Measurements from ENCODE around the gene ALMS1.
A peak's percentile ranks its signal among the peaks of the same experiment; 100 is the strongest.
"Not testable (repeated sequence)": the region's sequence is repeated elsewhere in the genome, so short reads cannot be mapped to it uniquely, and the experiment has no call there.

The ALMS1 gene

DNA sequence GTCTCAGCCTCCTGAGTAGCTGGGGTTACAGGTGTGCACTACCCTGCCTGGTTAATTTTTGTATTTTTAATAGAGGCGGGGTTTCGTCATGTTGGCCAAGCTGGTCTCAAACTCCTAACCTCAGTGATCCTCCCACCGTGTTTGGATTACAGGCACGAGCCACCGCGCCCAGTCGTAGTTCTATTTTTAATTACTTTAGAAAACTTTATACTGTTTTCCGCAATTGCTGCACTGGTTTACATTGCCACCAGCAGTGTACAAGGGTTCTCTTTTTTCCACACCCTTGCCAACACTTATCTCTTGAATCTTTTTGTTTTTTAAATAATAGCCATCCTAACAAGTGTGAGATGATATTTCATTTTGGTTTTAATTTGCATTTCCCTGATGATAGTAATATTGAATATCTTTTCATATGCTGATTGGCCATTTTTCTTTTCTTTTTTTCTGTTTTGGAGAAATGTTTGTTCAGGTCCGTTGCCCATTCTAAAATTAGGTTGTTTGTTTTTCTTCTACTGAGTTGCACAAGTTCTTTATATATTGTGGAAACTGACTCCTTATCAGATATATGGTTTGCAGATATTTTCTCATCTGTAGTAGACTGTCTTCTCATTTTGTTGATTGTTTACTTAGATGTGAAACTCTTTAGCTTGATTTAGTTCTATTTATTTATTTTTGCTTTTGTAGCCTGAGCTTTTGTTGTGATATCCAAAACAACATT lies 16.9 kb downstream of the ALMS1 start:
- DNase-seq: no peak

DNA sequence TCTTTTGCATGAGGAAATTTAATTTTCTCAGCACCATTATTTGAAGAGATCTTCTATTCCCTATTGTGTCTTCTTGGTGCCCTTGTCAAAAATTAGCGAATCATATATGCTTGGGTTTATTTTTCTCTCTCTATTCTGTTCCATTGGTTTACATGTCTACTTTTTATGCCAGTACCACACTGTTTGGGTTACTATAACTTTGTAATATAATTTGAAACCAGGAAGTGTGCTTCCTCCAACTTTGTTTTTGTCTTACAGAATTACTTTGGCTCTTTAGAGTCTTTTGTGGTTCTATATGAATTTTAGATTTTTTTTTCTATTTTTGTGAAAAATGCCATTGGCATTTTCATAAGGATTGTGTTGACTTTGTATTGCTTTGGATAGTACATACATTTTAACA lies 17.6 kb downstream of the ALMS1 start:
- DNase-seq: no peak

DNA sequence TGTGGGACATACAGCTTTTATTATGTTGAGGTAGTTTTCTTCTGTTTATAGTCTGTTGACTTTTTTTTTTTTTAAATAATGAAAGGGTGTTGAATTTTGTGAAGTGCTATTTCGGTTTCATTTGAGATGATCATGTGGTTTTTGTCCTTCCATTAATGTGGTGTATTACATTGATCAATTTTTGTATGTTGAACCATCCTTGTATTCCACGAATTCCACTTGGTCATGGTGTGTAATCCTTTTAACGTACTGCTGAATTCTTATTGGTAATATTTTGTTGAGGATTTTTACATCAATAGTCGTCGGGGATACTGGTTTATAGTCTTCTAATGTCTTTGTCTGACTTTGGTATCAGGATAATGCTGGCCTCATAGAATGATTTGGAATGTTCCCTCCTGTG lies 18.8 kb downstream of the ALMS1 start:
- DNase-seq: no peak

DNA sequence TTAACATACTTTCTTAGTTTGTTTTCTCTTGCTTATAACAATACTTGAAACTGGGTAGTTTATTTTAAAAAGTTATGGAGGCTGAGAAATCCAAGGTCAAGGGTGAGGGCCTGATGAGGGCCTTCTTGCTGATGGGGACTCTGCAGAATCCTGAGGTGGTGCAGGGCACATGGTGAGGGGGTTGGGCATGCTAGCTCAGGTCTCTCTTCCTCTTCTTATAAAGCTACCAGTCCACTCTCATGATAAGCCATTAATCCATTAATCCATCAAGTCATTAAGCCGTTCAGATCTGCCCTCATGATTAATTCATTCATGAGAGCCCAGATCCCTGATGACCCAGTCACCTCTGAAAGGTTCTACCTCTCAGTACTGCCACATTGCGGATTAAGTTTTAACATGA lies 21.4 kb downstream of the ALMS1 start:
- no peak for DNase-seq

DNA sequence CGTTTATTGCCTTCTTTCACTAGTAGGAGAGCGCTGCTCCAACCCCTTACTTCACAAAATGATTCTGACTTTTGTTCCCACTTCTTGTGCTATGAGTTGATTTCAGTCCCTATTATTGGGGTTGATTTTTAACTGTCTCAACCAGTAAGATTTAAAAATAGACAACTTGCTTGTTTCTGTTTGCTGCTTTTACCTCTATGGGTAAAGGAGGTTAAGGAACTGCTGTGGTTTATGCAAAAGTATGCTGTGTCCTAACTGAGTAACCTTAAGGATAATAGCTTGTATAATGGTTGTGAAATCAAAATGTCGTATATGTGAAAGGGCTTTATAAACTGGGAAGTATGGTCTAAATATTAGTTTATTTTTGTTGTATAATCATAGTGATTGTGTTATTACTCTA lies 22.6 kb downstream of the ALMS1 start:
- no peak for DNase-seq

DNA sequence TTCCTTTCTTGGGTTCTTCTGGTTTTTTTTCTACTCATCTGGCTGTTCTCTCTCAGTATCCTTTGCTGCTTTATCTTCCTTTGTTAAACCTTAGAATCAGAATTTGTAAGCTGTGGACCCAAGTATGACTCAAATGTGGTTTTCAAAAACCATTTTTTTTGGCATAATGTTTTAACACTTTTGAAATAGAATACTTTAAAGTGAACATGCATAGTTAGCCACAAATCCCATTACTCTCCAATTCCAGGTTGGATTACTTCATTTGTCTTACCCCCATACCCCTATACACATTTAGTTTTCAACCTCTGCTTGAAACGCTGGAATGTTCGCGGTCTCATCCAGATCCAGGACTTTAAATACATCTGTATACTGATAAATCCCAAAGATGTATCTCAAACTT lies 29.1 kb downstream of the ALMS1 start:
- DNase-seq: no peak

DNA sequence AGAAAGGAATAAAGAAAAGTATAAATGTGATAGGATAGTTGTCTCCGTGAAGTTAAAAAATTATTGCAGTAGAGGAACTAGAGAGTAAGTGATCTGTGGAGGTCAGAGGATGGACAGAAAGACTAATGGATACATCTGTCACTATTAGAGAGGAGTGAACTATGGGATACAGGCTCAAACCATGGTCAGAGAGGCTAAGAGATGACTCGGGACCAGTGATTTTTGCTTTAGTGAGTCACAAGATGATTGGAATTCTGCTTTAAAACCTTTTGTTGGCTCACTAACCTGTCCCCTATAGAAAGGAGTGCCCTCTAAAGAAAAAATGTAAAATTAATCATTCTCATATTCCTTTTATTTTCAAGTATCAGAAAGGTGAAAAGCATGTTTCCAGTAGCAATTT lies 30.3 kb downstream of the ALMS1 start:
- DNase-seq: no peak

DNA sequence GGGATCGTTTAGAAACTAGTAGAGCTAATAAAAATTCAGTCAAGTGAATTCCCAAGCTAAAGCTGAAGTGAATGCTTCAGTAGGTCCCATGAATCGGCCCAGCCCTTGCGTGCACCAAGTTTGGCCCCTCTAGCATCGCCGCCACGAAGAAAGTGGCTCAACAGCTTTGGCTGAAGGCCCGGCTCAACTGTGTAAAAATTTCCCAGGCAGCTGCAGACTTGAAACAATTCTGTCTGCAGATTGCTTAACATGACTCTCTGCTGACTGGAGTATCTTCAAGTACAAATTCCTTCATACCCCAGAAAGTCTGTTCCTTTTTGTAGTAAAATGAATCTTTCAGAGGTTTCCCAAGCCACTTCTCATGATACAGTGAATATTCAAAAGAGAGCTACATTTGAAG lies 32.7 kb downstream of the ALMS1 start:
- no peak for DNase-seq

DNA sequence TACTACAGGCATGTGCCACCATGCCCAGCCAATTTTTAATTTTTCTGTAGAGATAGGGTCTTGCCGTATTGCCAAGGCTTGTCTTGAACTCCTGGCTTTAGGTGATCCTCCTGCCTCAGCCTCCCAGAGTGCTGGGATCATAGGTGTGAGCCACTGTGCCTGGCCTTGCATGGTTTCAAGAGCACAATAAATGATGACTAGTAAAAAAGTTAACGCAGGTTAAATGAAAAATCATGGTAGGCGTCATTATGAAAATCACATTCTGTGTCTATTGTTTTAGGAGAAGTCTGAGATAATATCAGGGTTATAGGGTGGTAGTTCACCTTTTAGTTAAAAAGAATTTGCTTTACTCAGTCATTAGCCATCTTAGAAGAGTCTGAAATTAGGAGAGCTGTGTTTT lies 38.3 kb downstream of the ALMS1 start:
- DNase-seq: no peak

DNA sequence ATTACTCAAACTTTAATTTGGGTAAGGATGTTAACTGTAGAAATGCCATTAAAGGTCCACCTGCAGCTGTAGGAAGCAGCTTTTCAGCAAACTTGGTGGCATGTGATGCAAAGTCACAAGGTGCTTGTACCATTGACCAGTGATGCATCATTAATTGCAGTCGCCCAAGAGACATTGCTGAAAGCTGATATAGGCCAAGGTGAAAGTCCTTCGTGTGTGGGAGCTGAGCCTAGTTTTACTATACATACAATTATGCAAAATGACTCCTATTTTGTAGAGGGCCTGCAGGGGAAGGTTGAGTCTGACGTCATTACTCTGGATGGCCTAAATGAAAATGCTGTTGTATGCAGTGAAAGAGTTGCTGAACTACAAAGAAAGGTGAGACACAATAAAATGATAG lies 40.5 kb downstream of the ALMS1 start:
- DNase-seq: no peak

DNA sequence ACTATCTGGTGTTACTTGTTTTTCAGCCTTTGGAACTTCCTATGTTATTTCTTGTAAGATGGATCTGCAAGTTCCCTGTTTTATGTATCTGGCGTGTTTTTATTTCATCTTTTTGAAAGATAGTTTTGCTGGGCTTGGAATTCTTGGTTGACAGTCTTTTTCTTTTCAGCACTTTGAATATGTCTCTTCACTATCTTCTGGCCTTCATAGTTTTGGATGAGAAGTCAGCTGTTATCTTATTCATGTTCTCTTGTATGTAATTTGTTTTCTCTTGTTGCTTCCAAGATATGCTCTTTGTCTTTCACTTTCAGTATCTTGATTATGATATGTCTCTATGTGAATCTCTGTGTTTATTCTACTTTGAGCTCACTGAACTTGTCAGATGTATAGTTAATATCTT lies 50.4 kb downstream of the ALMS1 start:
- no peak for DNase-seq

DNA sequence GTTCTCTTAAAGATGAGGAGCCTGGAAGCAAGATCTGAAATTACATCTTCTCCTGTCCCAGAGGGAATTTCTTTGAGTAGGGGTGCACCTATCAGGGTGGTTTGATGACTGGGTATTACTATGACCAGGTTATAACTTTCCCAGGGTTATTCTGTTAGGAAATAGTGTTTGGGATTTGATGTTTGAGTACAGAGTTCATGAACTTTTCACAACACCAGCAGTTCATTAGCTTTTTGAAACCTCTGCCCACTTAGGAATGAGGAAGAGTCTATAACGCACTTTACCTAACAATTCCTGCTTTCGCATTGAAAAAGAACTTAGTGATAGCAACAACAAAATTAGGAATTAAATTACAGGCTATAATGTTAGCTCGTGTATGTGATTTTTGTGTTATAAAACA lies 58.6 kb downstream of the ALMS1 start:
- no peak for DNase-seq

DNA sequence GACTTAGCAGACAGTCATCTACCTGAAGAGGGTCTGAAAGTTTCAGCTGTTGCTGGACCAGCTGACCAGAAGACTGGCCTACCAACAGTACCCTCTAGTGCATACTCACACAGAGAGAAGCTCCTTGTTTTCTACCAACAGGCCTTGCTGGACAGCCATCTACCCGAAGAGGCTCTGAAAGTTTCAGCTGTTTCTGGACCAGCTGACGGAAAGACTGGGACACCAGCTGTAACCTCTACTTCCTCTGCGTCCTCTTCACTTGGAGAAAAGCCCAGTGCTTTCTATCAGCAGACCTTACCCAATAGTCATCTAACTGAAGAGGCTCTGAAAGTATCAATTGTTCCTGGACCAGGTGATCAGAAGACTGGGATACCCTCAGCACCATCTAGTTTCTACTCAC lies 63.2 kb downstream of the ALMS1 start:
- DNase-seq: no peak

DNA sequence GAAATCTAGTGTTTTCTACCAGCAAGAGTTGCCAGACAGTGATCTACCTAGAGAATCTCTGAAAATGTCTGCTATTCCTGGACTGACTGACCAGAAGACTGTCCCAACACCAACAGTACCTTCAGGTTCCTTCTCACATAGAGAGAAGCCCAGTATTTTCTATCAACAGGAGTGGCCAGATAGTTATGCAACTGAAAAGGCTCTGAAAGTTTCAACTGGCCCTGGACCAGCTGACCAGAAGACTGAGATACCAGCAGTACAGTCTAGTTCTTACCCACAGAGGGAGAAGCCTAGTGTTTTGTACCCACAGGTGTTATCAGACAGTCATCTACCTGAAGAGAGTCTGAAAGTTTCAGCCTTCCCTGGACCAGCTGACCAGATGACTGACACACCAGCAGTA lies 63.8 kb downstream of the ALMS1 start:
- no peak for DNase-seq

DNA sequence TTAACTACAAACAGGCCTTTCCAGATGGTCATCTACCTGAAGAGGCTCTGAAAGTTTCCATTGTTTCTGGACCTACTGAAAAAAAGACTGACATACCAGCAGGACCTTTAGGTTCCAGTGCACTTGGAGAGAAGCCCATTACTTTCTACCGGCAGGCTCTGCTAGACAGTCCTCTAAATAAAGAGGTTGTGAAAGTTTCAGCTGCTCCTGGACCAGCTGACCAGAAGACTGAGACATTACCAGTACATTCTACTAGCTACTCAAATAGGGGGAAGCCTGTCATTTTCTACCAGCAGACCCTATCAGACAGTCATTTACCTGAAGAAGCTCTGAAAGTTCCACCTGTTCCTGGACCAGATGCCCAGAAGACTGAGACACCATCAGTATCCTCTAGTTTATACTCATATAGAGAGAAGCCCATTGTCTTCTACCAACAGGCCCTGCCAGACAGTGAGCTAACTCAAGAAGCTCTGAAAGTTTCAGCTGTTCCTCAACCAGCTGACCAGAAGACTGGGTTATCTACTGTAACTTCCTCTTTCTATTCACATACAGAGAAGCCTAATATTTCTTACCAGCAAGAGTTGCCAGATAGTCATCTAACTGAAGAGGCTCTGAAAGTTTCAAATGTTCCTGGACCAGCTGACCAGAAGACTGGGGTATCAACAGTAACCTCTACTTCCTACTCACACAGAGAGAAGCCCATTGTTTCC lies 65.8 kb downstream of the ALMS1 start:
- no peak for DNase-seq

DNA sequence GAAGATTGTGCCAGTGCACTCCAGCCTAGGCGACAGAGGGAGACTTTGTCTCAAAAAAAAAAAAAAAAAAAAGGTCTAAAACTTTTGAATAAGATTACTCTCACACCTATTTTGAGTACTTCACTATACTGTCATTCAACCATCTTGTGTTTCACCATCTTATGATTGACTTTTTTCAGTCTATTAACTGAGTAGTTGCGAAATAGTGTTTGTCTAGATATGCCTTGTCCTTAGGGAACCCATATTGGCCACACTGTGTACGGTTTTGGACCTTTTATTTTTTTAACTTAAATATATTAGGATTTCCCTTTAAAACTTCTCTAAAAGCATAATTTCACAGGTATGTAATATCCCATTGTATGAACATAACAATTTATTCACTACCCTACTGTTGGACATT lies 72.3 kb downstream of the ALMS1 start:
- DNase-seq: no peak

DNA sequence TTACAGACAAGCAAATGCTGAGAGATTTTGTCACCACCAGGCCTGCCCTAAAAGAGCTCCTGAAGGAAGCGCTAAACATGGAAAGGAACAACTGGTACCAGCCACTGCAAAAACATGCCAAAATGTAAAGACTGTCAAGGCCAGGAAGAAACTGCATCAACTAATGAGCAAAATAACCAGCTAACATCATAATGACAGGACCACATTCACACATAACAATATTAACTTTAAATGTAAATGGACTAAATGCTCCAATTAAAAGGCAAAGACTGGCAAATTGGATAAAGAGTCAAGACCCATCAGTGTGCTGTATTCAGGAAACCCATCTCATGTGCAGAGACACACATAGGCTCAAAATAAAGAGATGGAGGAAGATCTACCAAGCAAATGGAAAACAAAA lies 76.8 kb downstream of the ALMS1 start:
- not testable (repeated sequence) for DNase-seq

DNA sequence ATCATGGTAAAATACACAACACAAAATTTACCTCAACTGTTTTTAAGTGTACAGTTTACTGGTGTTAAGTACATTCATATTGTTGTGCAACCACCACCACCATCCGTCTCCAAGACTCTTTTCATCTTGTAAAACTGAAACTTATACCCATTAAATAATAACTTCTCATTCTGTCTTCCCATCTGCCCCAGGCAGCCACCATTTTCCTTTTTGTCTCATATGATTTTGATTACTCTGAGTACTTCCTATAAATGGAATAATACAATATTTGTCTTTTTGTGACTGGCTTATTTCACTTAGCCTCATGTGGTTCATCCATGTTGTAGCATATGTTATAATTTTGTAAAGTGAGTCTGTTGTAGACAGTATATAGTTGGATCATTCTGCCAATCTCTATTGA lies 82.7 kb downstream of the ALMS1 start:
- no peak for DNase-seq

DNA sequence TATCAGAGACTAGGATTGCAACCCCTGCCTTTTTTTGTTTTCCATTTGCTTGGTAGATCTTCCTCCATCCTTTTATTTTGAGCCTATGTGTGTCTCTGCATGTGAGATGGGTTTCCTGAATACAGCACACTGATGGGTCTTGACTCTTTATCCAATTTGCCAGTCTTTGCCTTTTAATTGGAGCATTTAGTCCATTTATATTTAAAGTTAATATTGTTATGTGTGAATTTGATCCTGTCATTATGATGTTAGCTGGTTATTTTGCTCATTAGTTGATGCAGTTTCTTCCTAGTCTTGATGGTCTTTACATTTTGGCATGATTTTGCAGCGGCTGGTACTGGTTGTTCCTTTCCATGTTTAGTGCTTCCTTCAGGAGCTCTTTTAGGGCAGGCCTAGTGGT lies 98.2 kb downstream of the ALMS1 start:
- DNase-seq: not testable (repeated sequence)

DNA sequence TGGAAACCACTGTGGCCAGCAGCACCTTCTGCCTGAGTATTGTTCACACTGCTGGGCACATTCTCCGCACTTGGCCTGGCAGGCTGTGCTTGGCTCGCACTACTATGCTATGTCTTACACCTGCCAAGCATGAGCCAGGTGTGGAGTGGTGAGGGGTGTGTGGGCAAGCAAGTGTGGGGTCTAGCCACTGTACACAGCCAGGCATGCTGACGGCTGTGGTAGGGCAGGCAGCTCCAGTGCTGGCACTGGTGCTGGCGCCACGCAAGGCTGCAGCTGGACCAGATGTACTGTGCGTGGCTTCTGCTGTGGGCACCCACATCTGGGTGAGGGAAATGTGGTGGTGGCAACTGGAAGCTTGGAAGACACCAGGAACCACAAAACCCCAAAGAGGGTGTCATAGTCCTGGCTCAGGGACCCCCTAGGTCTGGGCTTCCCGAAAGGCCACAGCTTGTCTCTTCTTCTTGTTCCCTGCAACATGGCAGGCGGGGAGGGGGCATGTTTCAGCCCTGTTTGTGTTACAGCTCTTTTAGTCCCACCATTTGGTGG lies 101.5 kb downstream of the ALMS1 start:
- no peak for DNase-seq

DNA sequence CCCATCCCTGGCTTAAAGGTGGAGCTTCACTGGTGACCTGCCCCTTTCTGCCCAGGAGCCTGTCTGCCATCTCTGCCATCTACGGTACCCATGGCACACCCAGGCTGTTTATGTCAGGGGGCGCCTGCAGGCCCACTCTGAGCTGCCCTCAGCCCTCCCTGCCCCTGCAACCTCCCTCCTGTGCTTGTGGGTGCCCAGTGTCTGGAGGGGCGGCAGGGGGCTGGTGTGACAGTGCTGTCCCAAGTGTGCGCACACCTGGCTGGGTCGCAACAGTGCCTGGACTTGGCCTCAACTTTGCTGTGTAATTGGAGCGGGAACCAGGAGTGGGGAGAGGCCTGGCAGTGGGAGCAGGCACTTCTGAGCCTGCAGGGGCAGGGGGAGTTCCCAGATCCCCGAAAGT lies 102.4 kb downstream of the ALMS1 start:
- no peak for DNase-seq

DNA sequence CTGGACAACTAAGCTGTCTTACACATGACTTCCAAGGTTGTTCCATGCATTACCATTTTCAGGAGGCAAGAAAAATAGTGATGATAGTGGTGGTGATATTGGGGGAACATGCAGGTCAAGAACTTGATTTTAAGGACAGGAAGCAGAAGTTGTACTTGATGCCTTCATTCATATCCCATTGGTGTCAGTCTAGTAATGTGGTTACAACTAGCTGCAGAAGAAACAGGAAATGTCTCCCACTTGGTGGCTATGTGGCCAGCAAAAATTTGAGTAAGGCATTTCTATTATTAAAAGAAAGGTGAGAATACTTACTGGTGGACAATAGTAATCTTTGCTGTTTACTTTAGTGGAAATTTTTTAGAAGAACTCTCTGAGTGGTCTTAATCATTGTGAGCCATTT lies 103.4 kb downstream of the ALMS1 start:
- no peak for DNase-seq

DNA sequence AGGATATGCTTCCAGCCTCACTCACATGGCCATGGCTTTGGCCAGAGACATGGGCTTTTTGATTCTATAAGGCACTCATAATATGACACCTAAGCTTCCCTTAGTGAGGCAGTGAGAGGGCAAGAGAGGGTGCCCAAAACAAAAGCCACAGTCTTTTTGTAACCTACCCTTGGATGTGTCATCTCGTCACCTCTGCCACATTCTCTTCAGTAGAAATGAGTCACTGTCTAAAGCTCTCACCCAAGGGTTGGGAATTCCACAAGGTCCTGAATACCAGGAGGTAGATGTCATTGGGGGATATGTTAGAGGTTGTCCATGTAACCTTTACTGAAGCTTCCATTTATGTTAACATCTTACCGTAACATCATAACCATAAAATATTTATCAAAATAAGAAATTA lies 108.4 kb downstream of the ALMS1 start:
- DNase-seq: peak in 1 of 2 experiments; percentile 0

DNA sequence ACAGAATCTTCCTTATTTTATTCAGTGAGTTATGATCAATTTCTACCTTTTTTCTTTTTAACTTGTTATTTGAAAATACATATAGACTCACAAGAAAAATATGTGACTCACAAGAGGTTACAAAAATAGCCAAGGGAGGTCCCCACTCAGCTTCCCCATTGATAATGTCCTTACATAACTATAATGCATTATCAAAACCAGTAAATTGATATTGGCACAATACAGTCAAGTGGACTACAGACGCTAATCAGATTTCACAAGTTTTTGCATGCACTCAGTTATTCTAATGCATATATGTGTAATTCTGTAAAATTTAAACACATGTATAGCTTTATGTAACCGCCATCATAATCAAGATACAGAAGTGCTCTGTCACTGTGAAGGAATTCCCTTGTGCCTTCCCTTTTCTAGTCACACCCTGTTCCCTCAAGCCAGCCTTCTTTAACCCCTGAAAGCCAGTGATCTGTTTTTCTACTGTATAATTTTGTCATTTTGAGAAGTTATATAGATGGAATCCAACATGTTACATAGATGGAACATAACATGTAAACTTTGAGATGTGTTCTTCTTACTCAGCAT lies 118.4 kb downstream of the ALMS1 start:
- no peak for DNase-seq
